MM.1S (cell line): ENCODE data around the gene BIRC5.

Experiments
- DNase-seq: peaks from one replicate; pipeline ENCODE4 v3.0.0-alpha.2; 2015
- H2AFZ ChIP-seq: fragments of 300-600 bp; sonication (generic); 2 replicates; pipeline ENCODE4 v1.6.0; 2016; ENCODE audit warnings: antibody characterized with exemption, low read length
- H3F3A ChIP-seq: fragments of 300-600 bp; sonication (generic); 2 replicates; pipeline ENCODE4 v1.6.1; 2016; ENCODE audit warnings: mild to moderate bottlenecking, antibody characterized with exemption, low read length, moderate library complexity, mixed read lengths; ENCODE audit not compliant: insufficient read depth
- H3K27ac ChIP-seq: fragments of 300-600 bp; sonication (generic); 2 replicates; pipeline ENCODE4 v1.5.1; 2016; ENCODE audit warnings: mild to moderate bottlenecking, low read length
- H3K27me3 ChIP-seq: fragments of 300-600 bp; sonication (generic); replicated peaks from 2 replicates; pipeline ENCODE4 v1.6.0; 2016; ENCODE audit warnings: low read length; ENCODE audit not compliant: insufficient read depth
- H3K36me3 ChIP-seq: fragments of 300-600 bp; sonication (generic); replicated peaks from 2 replicates; pipeline ENCODE4 v1.6.1; 2016; ENCODE audit warnings: mild to moderate bottlenecking, low read length, mixed read lengths; ENCODE audit not compliant: insufficient read depth
- H3K4me1 ChIP-seq: fragments of 300-600 bp; sonication (generic); 2 replicates; pipeline ENCODE4 v1.6.1; 2016; ENCODE audit warnings: low read length, mixed read lengths
- H3K4me2 ChIP-seq: fragments of 300-600 bp; sonication (generic); 2 replicates; pipeline ENCODE4 v1.6.0; 2016; ENCODE audit warnings: low read depth, low read length
- H3K4me3 ChIP-seq: fragments of 300-600 bp; sonication (generic); 2 replicates; pipeline ENCODE4 v1.5.1; 2016; ENCODE audit warnings: low read length, mixed read lengths
- H3K79me2 ChIP-seq: fragments of 300-600 bp; sonication (generic); 2 replicates; pipeline ENCODE4 v1.6.1; 2016; ENCODE audit warnings: mixed run types, low read length, mixed read lengths
- H3K9ac ChIP-seq: fragments of 300-600 bp; sonication (generic); 2 replicates; pipeline ENCODE4 v1.6.1; 2016; ENCODE audit warnings: low read length, mixed read lengths
- H3K9me2 ChIP-seq: fragments of 300-600 bp; sonication (generic); replicated peaks from 2 replicates; pipeline ENCODE4 v1.6.1; 2016; ENCODE audit warnings: mild to moderate bottlenecking, low read length, mixed read lengths; ENCODE audit not compliant: insufficient read depth
- H3K9me3 ChIP-seq: fragments of 300-600 bp; sonication (generic); replicated peaks from 2 replicates; pipeline ENCODE4 v1.6.1; 2016; ENCODE audit warnings: mild to moderate bottlenecking, low read length, mixed read lengths; ENCODE audit not compliant: insufficient read depth
- H4K20me1 ChIP-seq: fragments of 300-600 bp; sonication (generic); 2 replicates; pipeline ENCODE4 v1.6.1; 2016; ENCODE audit warnings: mild to moderate bottlenecking, low read length, moderate library complexity, mixed read lengths; ENCODE audit not compliant: insufficient read depth
- EZH2 ChIP-seq: fragments of 300-600 bp; sonication (generic); optimal IDR thresholded peaks from 2 replicates; pipeline ENCODE3; 2017; ENCODE audit warnings: low read depth, mild to moderate bottlenecking, antibody characterized with exemption, low read length, mixed read lengths
- EZH2phosphoT487 ChIP-seq: fragments of 300-600 bp; sonication (generic); IDR thresholded peaks from 2 replicates; pipeline ENCODE4 v1.6.1; 2018; ENCODE audit warnings: antibody characterized with exemption, low read length
- TF ChIP-seq, protein P1 (sequence below): fragments of 300-600 bp; sonication (generic); IDR thresholded peaks from 2 replicates; pipeline ENCODE4 v1.5.1; 2016; ENCODE audit warnings: antibody characterized with exemption, low read length, mixed read lengths

BIRC5 gene

DNA sequence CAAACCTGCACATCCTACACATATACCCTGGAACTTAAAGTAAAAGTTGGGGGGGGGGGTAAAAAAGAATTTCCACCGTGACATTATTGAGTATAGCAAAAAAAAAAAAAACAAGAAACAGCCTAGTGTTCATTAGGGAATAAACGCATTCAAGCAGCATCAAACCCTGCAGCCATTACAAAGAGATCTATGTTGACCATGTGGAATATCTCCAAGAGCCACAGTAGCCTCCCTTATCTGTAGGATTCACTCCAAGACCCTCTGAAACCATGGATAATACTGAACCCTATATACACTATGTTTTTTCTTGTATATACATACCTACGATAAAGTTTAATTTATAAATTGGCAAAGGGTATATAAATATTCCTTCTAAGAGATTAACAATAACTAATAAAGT is 5.6 kb upstream of the BIRC5 start:
- Histone ChIP-seq H3K27me3 (no peaks in the 10 kb centered on the region), H3K9ac (no peak overlapping the region), H3K4me1 (0 out of 2 replicates have a peak, but pooled peaks cover 1% of the 10 kb centered on the region), H3K36me3 (no peaks in the 10 kb centered on the region), H3K9me2 (no peaks in the 10 kb centered on the region), H3K4me3 (no peak overlapping the region), H2AFZ (no peak overlapping the region), H3K4me2 (no peak overlapping the region), H3F3A (no peaks in the 10 kb centered on the region), H3K27ac (no peak overlapping the region), H3K79me2 (no peaks in the 10 kb centered on the region), H4K20me1 (no peaks in the 10 kb centered on the region), H3K9me3 (no peaks in the 10 kb centered on the region)
- TF ChIP-seq EZH2phosphoT487 (no peak), EZH2 (no peak)
- TF ChIP-seq, protein P1, sequence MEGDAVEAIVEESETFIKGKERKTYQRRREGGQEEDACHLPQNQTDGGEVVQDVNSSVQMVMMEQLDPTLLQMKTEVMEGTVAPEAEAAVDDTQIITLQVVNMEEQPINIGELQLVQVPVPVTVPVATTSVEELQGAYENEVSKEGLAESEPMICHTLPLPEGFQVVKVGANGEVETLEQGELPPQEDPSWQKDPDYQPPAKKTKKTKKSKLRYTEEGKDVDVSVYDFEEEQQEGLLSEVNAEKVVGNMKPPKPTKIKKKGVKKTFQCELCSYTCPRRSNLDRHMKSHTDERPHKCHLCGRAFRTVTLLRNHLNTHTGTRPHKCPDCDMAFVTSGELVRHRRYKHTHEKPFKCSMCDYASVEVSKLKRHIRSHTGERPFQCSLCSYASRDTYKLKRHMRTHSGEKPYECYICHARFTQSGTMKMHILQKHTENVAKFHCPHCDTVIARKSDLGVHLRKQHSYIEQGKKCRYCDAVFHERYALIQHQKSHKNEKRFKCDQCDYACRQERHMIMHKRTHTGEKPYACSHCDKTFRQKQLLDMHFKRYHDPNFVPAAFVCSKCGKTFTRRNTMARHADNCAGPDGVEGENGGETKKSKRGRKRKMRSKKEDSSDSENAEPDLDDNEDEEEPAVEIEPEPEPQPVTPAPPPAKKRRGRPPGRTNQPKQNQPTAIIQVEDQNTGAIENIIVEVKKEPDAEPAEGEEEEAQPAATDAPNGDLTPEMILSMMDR, result no peak
- no peak for DNase-seq

GRCh38 chr17:78210111-78210510 is 3.9 kb upstream of the BIRC5 start:
- Histone ChIP-seq H3K79me2 (peaks cover 11% of the 10 kb centered on the region), H3F3A (no peaks in the 10 kb centered on the region), H4K20me1 (no peaks in the 10 kb centered on the region), H3K9me2 (no peaks in the 10 kb centered on the region), H3K4me1 (0 out of 2 replicates have a peak, but pooled peaks cover 3% of the 10 kb centered on the region), H2AFZ (no peak overlapping the region), H3K4me3 (no peak overlapping the region), H3K9ac (no peak overlapping the region), H3K9me3 (no peaks in the 10 kb centered on the region), H3K27ac (no peak overlapping the region), H3K36me3 (no peaks in the 10 kb centered on the region), H3K4me2 (no peak overlapping the region), H3K27me3 (no peaks in the 10 kb centered on the region)
- TF ChIP-seq, protein P1, result no peak
- no peak for DNase-seq

DNA sequence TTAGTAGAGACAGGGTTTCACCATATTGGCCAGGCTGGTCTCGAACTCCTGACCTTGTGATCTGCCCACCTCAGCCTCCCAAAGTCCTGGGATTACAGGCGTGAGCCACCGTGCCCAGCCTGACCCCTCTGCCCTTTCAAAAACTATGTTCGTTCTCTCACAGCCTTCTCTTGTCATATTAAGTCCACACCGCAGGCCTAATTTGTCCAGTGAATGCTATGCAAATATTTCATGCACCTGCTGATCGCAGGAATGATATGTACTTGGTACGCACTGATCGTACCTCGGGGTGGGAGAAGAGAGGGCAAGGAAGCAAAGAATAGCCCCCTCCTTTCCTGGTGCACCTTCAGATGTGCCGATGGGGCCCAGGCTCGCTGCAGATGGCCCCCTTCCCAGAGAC is 3.0 kb upstream of the BIRC5 start:
- Histone ChIP-seq H3F3A (no peaks in the 10 kb centered on the region), H4K20me1 (no peaks in the 10 kb centered on the region), H3K4me2 (no peak overlapping the region), H3K4me1 (0 out of 2 replicates have a peak, but pooled peaks cover 3% of the 10 kb centered on the region), H3K27ac (no peak overlapping the region), H2AFZ (no peak overlapping the region), H3K36me3 (no peaks in the 10 kb centered on the region; the same call in 1 of the 2 replicates), H3K9me3 (no peaks in the 10 kb centered on the region), H3K4me3 (no peak overlapping the region), H3K9ac (no peak overlapping the region), H3K9me2 (no peaks in the 10 kb centered on the region), H3K27me3 (no peaks in the 10 kb centered on the region), H3K79me2 (peaks cover 21% of the 10 kb centered on the region)
- TF ChIP-seq EZH2, result no peak
- TF ChIP-seq, protein P1, result no peak
- TF ChIP-seq EZH2phosphoT487, result no peak
- no peak for DNase-seq
